Upper lobe of left lung (tissue), 6 donors: ENCODE results near the gene HNF4A. TPM values are rescaled to one million over a fixed set of nuclear protein-coding genes. Genes with fewer than 3 reads are reported as not detected.

Source experiments
- ATAC-seq, 2 donors: fragments of 200-7000 bp; cut with Tn5 transposase; one replicate each; pipeline ENCODE4 v1.9.1; 2022; ENCODE audit warnings: mild to moderate bottlenecking in 2 of 2, moderate library complexity in 2 of 2; ENCODE audit not compliant: low FRiP score in 2 of 2
- DNase-seq, 2 donors: peaks; one replicate each; pipeline ENCODE4 v3.0.0-alpha.2; 2019 to 2020
- H3K27ac ChIP-seq, 4 donors: fragments of 200-600 bp; sonication (generic); one replicate each; pipeline ENCODE4 v1.5.1; 2016 to 2019
- H3K27me3 ChIP-seq, 4 donors: fragments of 200-600 bp; sonication (generic); one replicate each; pipeline ENCODE4 v1.5.1; 2017 to 2019
- H3K36me3 ChIP-seq, 4 donors: fragments of 200-600 bp; sonication (generic); one replicate each; pipeline ENCODE4 v1.5.1; 2016 to 2019
- H3K4me1 ChIP-seq, 4 donors: fragments of 200-600 bp; sonication (generic); one replicate each; pipeline ENCODE4 v1.5.1; 2018 to 2019
- H3K4me3 ChIP-seq, 4 donors: fragments of 200-600 bp; sonication (generic); one replicate each; pipeline ENCODE4 v1.5.1; 2017 to 2019; ENCODE audit warnings: mild to moderate bottlenecking in 2 of 4, moderate library complexity in 1 of 4
- H3K9me3 ChIP-seq, 4 donors: fragments of 200-600 bp; sonication (generic); one replicate each; pipeline ENCODE4 v1.5.1; 2018 to 2019
- CTCF ChIP-seq, 6 experiments: fragments of 450-650 bp in 4 of 6; fragments of 200-600 bp in 2 of 6; sonication (generic) in 2 of 6; IDR thresholded peaks; one replicate each; pipeline ENCODE4 v1.5.1; 2016 to 2019; ENCODE audit warnings: antibody characterized with exemption in 6 of 6
- EP300 ChIP-seq, 4 donors: sonication (generic); formaldehyde crosslinking; IDR thresholded peaks; one replicate each; pipeline ENCODE4 v1.5.1; 2017; ENCODE audit warnings: antibody characterized with exemption in 4 of 4, control low read depth in 2 of 4
- POLR2A ChIP-seq, 4 donors: fragments of 450-650 bp; IDR thresholded peaks; one replicate each; pipeline ENCODE4 v1.5.1; 2016 to 2017; ENCODE audit warnings: antibody characterized with exemption in 4 of 4, mild to moderate bottlenecking in 2 of 4
- POLR2AphosphoS5 ChIP-seq, 2 donors: sonication (generic); formaldehyde crosslinking; IDR thresholded peaks; one replicate each; pipeline ENCODE4 v1.5.1; 2017; ENCODE audit warnings: antibody characterized with exemption in 2 of 2
- WGBS, 2 donors: methylation state at CpG; one replicate each; pipeline ENCODE4 v1.1.5; 2017 to 2018; 5-methylcytosine and 5-hydroxymethylcytosine counted together
- total RNA-seq, 6 donors: library from RNA; depleted of rRNA in 4 of 6; stranded (reverse); fragments of >200 nt in 4 of 6; gene quantifications; one replicate each; pipeline versions ENCODE4 v1.1.0 to v1.2.1, GENCODE V29; 2016 to 2021
- donor health status: DM: no; HTN: no; CAD: no; lungs with moderate emphysema.
- donor health status: DM: no; HTN: yes; CAD: no; lungs with severe emphysema.

HNF4A gene
- total RNA-seq, 6 donors from 2014 or later: under 0.01 to 0.74 (median 0.45) TPM; not detected in 2

GRCh38 chr20:44414346-44414714 is 58.8 kb downstream of the HNF4A start:
- ATAC-seq: no peak
- 86 to 88% methylated on average over 16 of the region's 16 CpGs for WGBS, 2 donors
- TF ChIP-seq EP300 (IDR thresholded peaks at IDR 0.05) (no peak), POLR2A (IDR thresholded peaks at IDR 0.05) (no peak), POLR2AphosphoS5 (IDR thresholded peaks at IDR 0.05) (no peak), CTCF (IDR thresholded peaks at IDR 0.05) (no peak)
- no peaks in the 10 kb centered on the region for H3K36me3 ChIP-seq
- DNase-seq: no peak
- no peaks in the 10 kb centered on the region for H3K4me1 ChIP-seq
- no peaks in the 10 kb centered on the region for H3K27me3 ChIP-seq
- H3K9me3 ChIP-seq: no peaks in the 10 kb centered on the region
- H3K4me3 ChIP-seq: no peak overlapping the region
- H3K27ac ChIP-seq: no peak overlapping the region

- TF ChIP-seq CTCF (IDR thresholded peaks at IDR 0.05): no peak
- TF ChIP-seq EP300 (IDR thresholded peaks at IDR 0.05): no peak
- TF ChIP-seq POLR2A (IDR thresholded peaks at IDR 0.05): no peak
- no peak for TF ChIP-seq POLR2AphosphoS5 (IDR thresholded peaks at IDR 0.05)
- no peak for DNase-seq
- Histone ChIP-seq H3K4me1 (no peaks in the 10 kb centered on the region), H3K27me3 (no peaks in the 10 kb centered on the region), H3K9me3 (no peaks in the 10 kb centered on the region), H3K36me3 (no peaks in the 10 kb centered on the region), H3K4me3 (no peak overlapping the region), H3K27ac (no peak overlapping the region)
- ATAC-seq: no peak
These were observed 59.3 kb downstream of the HNF4A start for GRCh38 chr20:44414808-44415207.

GRCh38 chr20:44415833-44416715 is 60.6 kb downstream of the HNF4A start:
- H3K4me1 ChIP-seq: no peaks in the 10 kb centered on the region
- no peak overlapping the region for H3K27ac ChIP-seq
- no peaks in the 10 kb centered on the region for H3K27me3 ChIP-seq
- no peaks in the 10 kb centered on the region for H3K9me3 ChIP-seq
- H3K4me3 ChIP-seq: no peak overlapping the region
- ATAC-seq: no peak
- TF ChIP-seq POLR2AphosphoS5 (IDR thresholded peaks at IDR 0.05) (no peak), CTCF (IDR thresholded peaks at IDR 0.05) (no peak), POLR2A (IDR thresholded peaks at IDR 0.05) (no peak), EP300 (IDR thresholded peaks at IDR 0.05) (no peak)
- H3K36me3 ChIP-seq: no peaks in the 10 kb centered on the region
- 87 to 90% methylated on average over 13 of the region's 13 CpGs for WGBS, 2 donors
- DNase-seq: no peak

- Histone ChIP-seq H3K27ac (no peak overlapping the region), H3K4me3 (no peak overlapping the region), H3K4me1 (no peaks in the 10 kb centered on the region), H3K36me3 (no peaks in the 10 kb centered on the region), H3K9me3 (no peaks in the 10 kb centered on the region), H3K27me3 (no peaks in the 10 kb centered on the region)
- 91 to 92% methylated on average over 8 to 13 of the region's 13 CpGs for WGBS, 2 donors
- DNase-seq: no peak
- no peak for ATAC-seq
- TF ChIP-seq POLR2A (IDR thresholded peaks at IDR 0.05): no peak
- no peak for TF ChIP-seq POLR2AphosphoS5 (IDR thresholded peaks at IDR 0.05)
- TF ChIP-seq CTCF (IDR thresholded peaks at IDR 0.05): no peak
- TF ChIP-seq EP300 (IDR thresholded peaks at IDR 0.05): no peak
These were observed 62.8 kb downstream of the HNF4A start for GRCh38 chr20:44418069-44418905.
